HEK293 (cell line): ENCODE data around the gene BCAS3.

Source experiments
- CTCF ChIA-PET: fragments of 350-600 bp; formaldehyde crosslinking; extraction: SDS; loops from one replicate; lab custom pipeline; 2021; ENCODE audit warnings: antibody characterized with exemption; lab: Yijun Ruan, JAX
- POLR2A ChIA-PET: fragments of 300-600 bp; formaldehyde crosslinking; extraction: SDS; loops from one replicate; lab custom pipeline; 2020; ENCODE audit warnings: antibody characterized with exemption, inconsistent platforms; lab: Yijun Ruan, JAX
- H3K27ac ChIP-seq: fragments of 200-500 bp; sonication (Bioruptor generic); 2 replicates; pipeline ENCODE4 v1.5.1; 2014; ENCODE audit warnings: low read depth, low read length, control low read depth, inconsistent platforms; ENCODE audit errors: extremely low read depth
- H3K36me3 ChIP-seq, 2 experiments: fragments of 200-500 bp in 1 of 2; sonication (Bioruptor generic) in 1 of 2; 1 replicate in 1 of 2; 2 replicates in 1 of 2; pipeline ENCODE4 v1.5.1; 2014 to 2017; ENCODE audit warnings: inconsistent platforms in 2 of 2, low read length in 2 of 2; ENCODE audit not compliant: control insufficient read depth in 2 of 2, insufficient read depth in 1 of 2
- H3K4me1 ChIP-seq: fragments of 200-500 bp; sonication (Bioruptor generic); 2 replicates; pipeline ENCODE4 v1.5.1; 2014; ENCODE audit warnings: mild to moderate bottlenecking, low read length, inconsistent platforms; ENCODE audit not compliant: control insufficient read depth, insufficient read depth
- H3K4me3 ChIP-seq: 2 replicates; pipeline ENCODE4 v1.5.1; 2011; ENCODE audit warnings: low read depth, mild to moderate bottlenecking, control low read depth, low read length, moderate library complexity
- H3K9me3 ChIP-seq: fragments of 200-500 bp; sonication (Bioruptor generic); 2 replicates; pipeline ENCODE4 v1.5.1; 2014; ENCODE audit warnings: low read depth, low read length, inconsistent platforms; ENCODE audit not compliant: control insufficient read depth, insufficient read depth
- ATF2 ChIP-seq: fragments of 450-650 bp; formaldehyde crosslinking; IDR thresholded peaks from 2 replicates; pipeline ENCODE4 v1.5.1; 2016; ENCODE audit warnings: missing biosample characterization, missing genetic modification characterization, low read depth
- CTCF ChIP-seq: fragments of 450-650 bp; formaldehyde crosslinking; IDR thresholded peaks from 2 replicates; pipeline ENCODE4 v1.5.1; 2016; ENCODE audit warnings: missing biosample characterization, missing genetic modification characterization
- GFI1B ChIP-seq: fragments of 450-650 bp; formaldehyde crosslinking; IDR thresholded peaks from 2 replicates; pipeline ENCODE4 v1.5.1; 2016; ENCODE audit warnings: missing biosample characterization, missing genetic modification characterization
- KLF1 ChIP-seq: fragments of 450-650 bp; formaldehyde crosslinking; IDR thresholded peaks from 2 replicates; pipeline ENCODE4 v1.5.1; 2016; ENCODE audit warnings: missing biosample characterization, missing genetic modification characterization
- PRDM6 ChIP-seq: fragments of 450-650 bp; formaldehyde crosslinking; IDR thresholded peaks from 2 replicates; pipeline ENCODE4 v1.5.1; 2017; ENCODE audit warnings: missing biosample characterization, missing genetic modification characterization
- SCRT2 ChIP-seq: fragments of 450-650 bp; formaldehyde crosslinking; IDR thresholded peaks from 2 replicates; pipeline ENCODE4 v1.5.1; 2016; ENCODE audit warnings: missing biosample characterization, missing genetic modification characterization
- YY2 ChIP-seq: fragments of 450-650 bp; formaldehyde crosslinking; IDR thresholded peaks from 2 replicates; pipeline ENCODE4 v1.5.1; 2016; ENCODE audit warnings: missing biosample characterization, missing genetic modification characterization
- ZBTB21 ChIP-seq: fragments of 450-650 bp; formaldehyde crosslinking; IDR thresholded peaks from 2 replicates; pipeline ENCODE4 v1.5.1; 2017; ENCODE audit warnings: missing biosample characterization, missing genetic modification characterization
- ZNF133 ChIP-seq: fragments of 450-650 bp; formaldehyde crosslinking; IDR thresholded peaks from 2 replicates; pipeline ENCODE4 v1.5.1; 2016; ENCODE audit warnings: missing biosample characterization, missing genetic modification characterization
- ZNF138 ChIP-seq: fragments of 450-650 bp; formaldehyde crosslinking; IDR thresholded peaks from 2 replicates; pipeline ENCODE4 v1.5.1; 2016; ENCODE audit warnings: missing biosample characterization, missing genetic modification characterization, borderline replicate concordance
- ZNF174 ChIP-seq: fragments of 450-650 bp; formaldehyde crosslinking; IDR thresholded peaks from 2 replicates; pipeline ENCODE4 v1.5.0; 2017; ENCODE audit warnings: missing biosample characterization, mild to moderate bottlenecking, missing genetic modification characterization
- ZNF202 ChIP-seq: fragments of 450-650 bp; formaldehyde crosslinking; IDR thresholded peaks from 2 replicates; pipeline ENCODE4 v1.5.1; 2016; ENCODE audit warnings: missing biosample characterization, missing genetic modification characterization, borderline replicate concordance
- ZNF292 ChIP-seq: fragments of 450-650 bp; formaldehyde crosslinking; IDR thresholded peaks from 2 replicates; pipeline ENCODE4 v1.5.1; 2016; ENCODE audit warnings: low read depth, missing biosample characterization, missing genetic modification characterization, borderline replicate concordance
- ZNF366 ChIP-seq: fragments of 450-650 bp; formaldehyde crosslinking; conservative IDR thresholded peaks from 2 replicates; pipeline ENCODE4 v1.5.1; 2016; ENCODE audit warnings: missing biosample characterization, missing genetic modification characterization
- ZNF514 ChIP-seq: fragments of 450-650 bp; formaldehyde crosslinking; IDR thresholded peaks from 2 replicates; pipeline ENCODE4 v1.5.1; 2016; ENCODE audit warnings: missing biosample characterization, missing genetic modification characterization
- ZNF571 ChIP-seq: fragments of 450-650 bp; formaldehyde crosslinking; IDR thresholded peaks from 2 replicates; pipeline ENCODE4 v1.5.0; 2017; ENCODE audit warnings: missing biosample characterization, missing genetic modification characterization
- ZNF626 ChIP-seq: fragments of 450-650 bp; sonication (Bioruptor Pico); formaldehyde crosslinking; IDR thresholded peaks from 2 replicates; pipeline ENCODE4 v1.5.1; 2018; ENCODE audit warnings: missing biosample characterization, missing genetic modification characterization, inconsistent platforms
- ZNF658 ChIP-seq: fragments of 450-650 bp; formaldehyde crosslinking; IDR thresholded peaks from 2 replicates; pipeline ENCODE4; 2016; ENCODE audit warnings: missing biosample characterization, missing genetic modification characterization
- ZNF664 ChIP-seq: fragments of 450-650 bp; formaldehyde crosslinking; IDR thresholded peaks from 2 replicates; pipeline ENCODE4 v1.5.1; 2016; ENCODE audit warnings: missing biosample characterization, missing genetic modification characterization
- ZNF692 ChIP-seq: fragments of 450-650 bp; formaldehyde crosslinking; IDR thresholded peaks from 2 replicates; pipeline ENCODE4 v1.5.1; 2016; ENCODE audit warnings: missing biosample characterization, missing genetic modification characterization
- ZNF837 ChIP-seq: fragments of 450-650 bp; formaldehyde crosslinking; IDR thresholded peaks from 2 replicates; pipeline ENCODE4 v1.5.1; 2016; ENCODE audit warnings: missing biosample characterization, missing genetic modification characterization
- ZSCAN16 ChIP-seq: fragments of 450-650 bp; formaldehyde crosslinking; IDR thresholded peaks from 2 replicates; pipeline ENCODE4 v1.5.1; 2016; ENCODE audit warnings: missing biosample characterization, missing genetic modification characterization

BCAS3 gene

GRCh38 chr17:61239327-61239726, 561.7 kb downstream of the BCAS3 start:
- peaks cover 32% of the 10 kb centered on the region for H3K4me1 ChIP-seq
- POLR2A ChIA-PET, result no interaction called here
- H3K4me3 ChIP-seq, result no peak overlapping the region
- no peaks in the 10 kb centered on the region for H3K9me3 ChIP-seq
- H3K27ac ChIP-seq, result no peak overlapping the region
- CTCF ChIA-PET, result interaction anchor here (0.6 to 0.7 kb wide), 3 partner anchors 17 to 300 kb away, joined by 3 read pairs; no protein-coding TSS in a partner anchor
- TF ChIP-seq PRDM6 (tag by site-specific recombination) (peak; percentile 64), GFI1B (no peak)
- no peaks in the 10 kb centered on the region for H3K36me3 ChIP-seq

GRCh38 chr17:61239953-61240352, 562.3 kb downstream of the BCAS3 start:
- Histone ChIP-seq H3K36me3 (no peaks in the 10 kb centered on the region), H3K4me3 (no peak overlapping the region), H3K9me3 (no peaks in the 10 kb centered on the region), H3K4me1 (peaks cover 29% of the 10 kb centered on the region), H3K27ac (no peak overlapping the region)
- POLR2A ChIA-PET, result no interaction called here
- CTCF ChIA-PET, result interaction anchor here (0.6 kb wide), 1 partner anchor 31 kb away, joined by 3 read pairs; no protein-coding TSS in a partner anchor
- no peak for TF ChIP-seq ZNF658 (tag by site-specific recombination)
- no peak for TF ChIP-seq ZNF514 (tag by site-specific recombination)
- no peak for TF ChIP-seq ATF2 (tag by site-specific recombination)
- no peak for TF ChIP-seq KLF1 (tag by site-specific recombination)
- no peak for TF ChIP-seq CTCF
- TF ChIP-seq ZBTB21 (tag by site-specific recombination), result no peak
- no peak for TF ChIP-seq ZSCAN16
- no peak for TF ChIP-seq ZNF174 (tag by site-specific recombination)
- no peak for TF ChIP-seq SCRT2
- TF ChIP-seq ZNF366 (tag by site-specific recombination), result no peak
- TF ChIP-seq ZNF626 (tag by site-specific recombination), result no peak
- no peak for TF ChIP-seq ZNF571 (tag by site-specific recombination)
- no peak for TF ChIP-seq ZNF138 (tag by site-specific recombination)
- no peak for TF ChIP-seq ZNF292
- no peak for TF ChIP-seq ZNF837 (tag by site-specific recombination)
- TF ChIP-seq YY2, result no peak
- TF ChIP-seq ZNF692, result no peak
- no peak for TF ChIP-seq ZNF202 (tag by site-specific recombination)
- TF ChIP-seq ZNF664 (tag by site-specific recombination), result no peak
- TF ChIP-seq ZNF133 (tag by site-specific recombination), result no peak
